Activated T-cell treated with anti-CD3 and anti-CD28 coated beads, Interleukin-2, amount 50 U/mL, for 1 hour (primary cell): ENCODE measurements around the gene RIC3.

Experiments
- DNase-seq: peaks from one replicate; pipeline ENCODE4 v3.0.0-alpha.2; 2020

RIC3 gene

DNA sequence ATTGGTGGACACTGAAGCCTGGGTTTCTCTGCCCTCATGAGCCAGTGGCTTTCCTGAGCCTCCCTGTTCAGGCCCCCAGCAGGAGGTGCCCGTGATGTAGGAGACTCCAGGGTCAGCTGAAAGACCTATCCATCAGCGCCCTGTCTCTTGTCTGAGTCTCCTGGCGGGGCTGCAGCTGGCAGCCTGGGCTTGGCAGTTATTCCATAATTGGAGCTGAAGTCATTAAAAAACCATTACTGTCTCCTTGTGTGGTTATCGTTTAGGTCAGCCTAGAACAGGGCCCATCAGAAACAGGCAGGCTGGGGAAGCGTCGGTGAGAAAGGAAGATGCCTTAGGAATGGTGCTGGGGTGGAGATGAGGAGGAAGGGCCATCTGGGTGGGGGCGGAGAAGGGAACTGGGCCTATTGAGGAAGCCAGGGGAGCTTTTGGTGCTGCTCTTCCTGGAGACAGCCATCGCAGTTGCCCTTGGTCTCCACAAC lies 82.8 kb downstream of the RIC3 start:
- DNase-seq = no peak

GRCh38 chr11:8085011-8085645 lies 83.7 kb downstream of the RIC3 start:
- no peak for DNase-seq

DNA sequence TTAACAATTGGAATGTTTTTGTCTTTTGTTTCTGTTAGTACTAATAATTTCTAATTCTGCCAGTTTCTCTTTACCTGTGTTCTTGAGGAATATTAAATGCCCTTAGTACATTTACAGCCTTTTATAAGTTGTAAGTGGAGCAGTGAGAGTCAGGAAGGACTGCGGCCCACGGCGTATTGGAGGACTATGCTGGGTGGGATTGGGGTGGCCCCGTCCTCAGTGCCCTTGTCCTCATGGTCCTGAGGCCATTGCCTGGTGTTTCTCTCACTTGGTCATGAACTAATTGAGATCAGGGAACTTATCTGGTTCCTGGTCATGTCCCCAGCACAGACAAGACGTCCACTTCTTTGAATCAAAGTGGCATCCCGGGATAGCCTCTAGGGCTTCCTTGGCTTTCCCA lies 84.5 kb downstream of the RIC3 start:
- DNase-seq = no peak

DNA sequence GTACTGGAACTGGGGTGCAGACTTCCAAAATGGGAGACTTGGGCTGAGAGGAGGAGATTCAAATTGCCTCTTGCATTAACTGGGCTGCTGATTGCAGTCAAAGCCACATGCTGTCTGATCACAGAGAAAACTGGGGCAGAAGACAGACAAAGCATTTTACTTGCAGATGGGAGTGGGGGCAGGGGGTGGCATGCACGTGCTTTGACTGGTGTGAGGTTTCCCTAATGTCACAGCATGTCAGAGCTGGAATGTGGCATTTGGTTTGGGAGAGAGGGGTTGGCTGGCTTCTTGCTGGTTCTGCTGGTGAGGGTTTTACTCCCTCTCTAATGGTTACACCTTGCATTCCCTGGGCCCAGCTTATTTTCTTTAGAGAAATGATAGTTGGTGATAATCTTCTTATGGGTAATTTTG lies 84.9 kb downstream of the RIC3 start:
- no peak for DNase-seq

GRCh38 chr11:8083088-8083395 lies 85.8 kb downstream of the RIC3 start:
- no peak for DNase-seq

GRCh38 chr11:8082391-8083087 lies 86.3 kb downstream of the RIC3 start:
- no peak for DNase-seq

GRCh38 chr11:8081591-8082250 lies 87.1 kb downstream of the RIC3 start:
- DNase-seq = no peak

GRCh38 chr11:8080674-8081590 lies 87.9 kb downstream of the RIC3 start, which contains the start of gene TUB:
Gene TUB (plus strand): TSS chr11:8081211. CDS start chr11:8081511, 300 bp downstream.
- DNase-seq = no peak

GRCh38 chr11:8080069-8080670 lies 88.7 kb downstream of the RIC3 start:
- no peak for DNase-seq

GRCh38 chr11:8079111-8079675 lies 89.6 kb downstream of the RIC3 start:
- DNase-seq = no peak

DNA sequence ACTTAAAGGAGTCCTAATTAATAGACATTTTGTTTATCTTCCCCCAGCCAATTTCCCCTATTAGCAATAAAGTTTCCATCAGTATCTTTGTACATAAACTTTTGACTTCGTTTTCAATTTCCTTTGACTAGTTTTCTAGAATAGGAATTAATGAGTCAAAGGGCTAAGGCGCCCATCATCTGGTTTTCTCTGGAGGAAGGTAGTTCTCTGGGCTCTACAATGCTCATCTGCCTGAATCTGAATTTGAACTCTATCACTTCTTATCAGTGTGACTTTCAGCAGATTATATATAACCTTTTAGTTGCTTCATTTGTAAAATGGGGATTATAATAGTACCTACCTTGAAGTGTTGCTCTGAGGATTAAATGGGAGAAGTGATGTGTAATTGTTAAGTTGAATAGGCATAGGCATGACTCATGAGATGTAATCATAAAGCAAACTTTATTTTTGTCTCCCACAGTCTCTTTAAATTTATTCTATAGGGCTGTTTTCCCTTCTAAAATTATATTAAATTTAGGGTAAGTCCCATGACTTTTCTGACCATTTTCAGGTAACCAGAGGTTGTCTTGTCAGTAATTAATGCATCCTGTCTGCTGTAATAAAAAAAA lies 93.6 kb downstream of the RIC3 start:
- no peak for DNase-seq

GRCh38 chr11:8071616-8072581 lies 96.9 kb downstream of the RIC3 start:
- peak; percentile 3 for DNase-seq

DNA sequence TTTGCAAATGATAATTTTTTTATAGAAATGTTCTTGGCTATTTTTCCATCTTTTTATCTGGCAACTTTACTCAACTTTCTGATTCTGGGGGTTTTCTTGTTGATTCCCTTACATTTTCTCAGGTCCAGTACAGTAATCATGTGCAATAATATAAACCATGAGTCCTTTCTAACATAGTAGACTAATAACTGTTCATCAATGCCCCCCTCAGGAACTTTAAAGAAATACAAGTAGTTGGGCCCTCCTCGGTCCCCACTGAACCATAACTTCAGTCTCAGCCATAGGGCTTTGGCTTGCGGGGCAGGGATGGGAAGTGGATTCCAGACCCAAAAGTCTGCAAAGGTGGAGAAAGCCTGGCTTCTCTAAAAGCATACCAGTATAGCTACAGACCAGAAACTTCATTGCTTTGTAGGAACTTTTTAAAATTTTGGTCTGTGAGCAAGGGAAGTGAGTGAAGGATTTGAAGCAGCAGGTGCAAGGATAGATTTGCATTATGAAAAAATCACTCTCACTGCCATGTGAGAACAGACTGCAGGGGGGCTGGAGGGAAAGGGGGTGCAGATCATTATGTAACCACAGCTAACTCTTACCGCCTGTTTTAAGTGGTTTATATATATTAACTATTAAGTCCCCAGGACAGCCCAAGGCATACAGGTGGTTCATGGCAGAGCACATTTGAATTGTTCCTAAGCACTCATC lies 98.3 kb downstream of the RIC3 start:
- peak; percentile 5 for DNase-seq

- DNase-seq = no peak
Measured at GRCh38 chr11:8069771-8070170, 99.1 kb downstream of the RIC3 start.

DNA sequence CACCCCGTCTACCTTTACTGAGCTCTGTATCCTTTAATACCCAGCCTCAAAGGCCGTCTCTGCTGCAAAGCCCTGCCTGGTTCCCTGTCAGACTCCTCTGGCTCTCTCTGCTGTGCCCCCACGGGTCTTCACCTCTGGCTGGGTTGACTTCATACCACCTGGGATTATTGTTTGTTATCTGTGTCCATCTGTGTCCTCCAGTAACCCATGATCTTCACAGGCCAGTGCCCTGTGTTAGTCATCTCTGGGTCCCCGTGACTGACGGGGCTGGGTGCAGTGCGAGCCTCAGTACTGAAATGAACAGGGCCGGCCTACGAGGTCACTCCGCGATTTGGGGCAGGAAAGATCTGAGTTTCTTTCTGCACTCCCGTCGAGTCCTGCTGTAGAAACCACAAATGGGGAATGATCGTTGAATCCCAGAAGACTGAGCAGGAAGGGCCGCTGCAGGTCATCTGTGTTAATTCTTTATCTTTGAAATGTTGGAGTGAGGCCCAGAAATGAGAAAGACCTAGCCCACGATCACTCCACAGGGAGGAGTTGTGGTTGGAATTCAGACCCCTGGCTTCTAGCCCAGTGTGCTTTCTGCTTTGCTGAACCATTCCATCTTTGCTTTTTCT lies 100.1 kb downstream of the RIC3 start:
- peak; percentile 4 for DNase-seq

DNA sequence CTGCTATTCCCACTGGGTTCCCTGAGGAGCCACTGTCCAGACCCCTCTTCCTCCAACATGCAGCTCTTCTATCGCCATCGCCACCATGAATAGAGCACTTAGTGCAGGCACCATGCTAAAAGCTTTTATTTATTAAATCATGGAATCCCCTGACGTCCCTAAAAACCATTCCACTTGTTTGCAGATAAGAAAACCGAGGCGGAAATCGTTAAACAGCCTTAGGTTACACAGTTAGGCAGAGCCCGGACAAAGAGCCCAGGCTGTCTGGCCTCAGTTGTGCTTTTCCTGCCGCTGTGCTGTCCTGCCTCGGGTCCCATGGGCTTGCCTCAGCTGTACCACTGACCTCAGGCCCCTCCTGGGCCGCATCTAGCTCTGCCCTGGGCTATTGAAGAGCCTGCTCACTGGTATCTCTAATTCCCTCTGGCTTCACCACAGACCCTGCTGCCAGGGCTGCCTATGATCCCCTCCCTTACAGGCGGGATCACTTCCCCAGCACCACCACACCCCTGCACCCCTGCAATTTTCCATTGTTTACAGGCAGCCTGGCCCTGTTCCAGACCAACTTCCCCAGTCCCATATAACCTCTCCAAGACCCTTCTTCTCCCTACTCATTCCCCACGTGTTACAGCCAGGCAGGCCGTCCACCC lies 100.8 kb downstream of the RIC3 start:
- peak; percentile 1 for DNase-seq

GRCh38 chr11:8067567-8067928 lies 101.3 kb downstream of the RIC3 start:
- peak; percentile 2 for DNase-seq

DNA sequence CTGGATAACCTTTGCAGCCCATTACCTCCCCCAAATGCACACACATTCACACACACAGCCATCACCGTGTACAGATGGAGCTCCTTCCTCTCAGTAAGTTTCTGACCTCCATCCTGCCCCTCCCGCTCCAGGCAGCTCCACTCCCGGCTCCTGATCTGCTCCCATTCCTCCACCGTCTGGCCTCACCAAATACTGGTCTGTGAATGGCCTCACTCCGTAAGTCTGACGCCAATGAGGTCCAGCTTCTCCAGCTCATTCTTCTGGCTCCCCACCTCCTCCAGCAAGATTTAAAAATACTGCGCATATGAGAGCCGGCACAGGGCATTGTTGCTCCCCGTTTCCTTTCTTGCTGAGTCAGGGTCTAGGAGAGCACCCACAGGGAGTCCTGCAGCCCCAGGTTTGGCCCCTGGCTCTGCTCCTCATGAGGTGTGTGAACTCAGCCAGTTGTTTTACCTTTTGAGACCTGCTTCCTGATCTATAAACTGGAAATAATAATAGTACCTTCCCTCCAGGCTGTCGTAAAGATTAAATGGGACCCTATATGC lies 101.8 kb downstream of the RIC3 start:
- peak; percentile 5 for DNase-seq
